ENCODE measurements around the gene MYO1D.

The MYO1D gene

DNA sequence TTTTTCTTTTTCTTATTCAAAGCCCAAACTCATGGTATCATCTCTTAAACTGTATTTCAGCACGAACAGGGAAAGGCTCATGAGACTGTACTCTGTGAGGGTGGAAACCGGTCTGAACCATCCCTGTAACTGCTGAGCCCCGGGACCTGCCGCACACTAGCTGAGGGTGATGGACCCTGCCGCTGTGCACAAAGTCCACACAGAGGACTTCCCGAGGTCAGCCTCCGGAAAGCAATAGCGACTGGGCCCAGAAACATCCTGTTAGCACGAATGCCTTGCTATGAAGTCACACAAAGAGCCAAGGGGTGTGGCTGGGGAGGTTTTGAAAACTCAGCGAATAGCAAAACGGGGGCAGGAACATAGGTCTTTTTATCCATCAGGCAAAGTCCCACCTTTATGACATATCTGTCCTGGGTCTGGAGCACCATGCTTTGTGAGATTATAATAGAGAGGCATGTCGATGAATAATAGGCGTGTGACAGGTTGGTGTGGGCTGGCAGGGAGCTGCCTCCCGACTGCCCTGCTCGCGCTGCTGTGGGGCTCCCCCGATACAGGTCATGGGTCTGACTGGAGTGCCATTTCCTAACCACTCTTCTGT lies 356.7 kb downstream of the MYO1D start:
- no peak for DNase-seq

DNA sequence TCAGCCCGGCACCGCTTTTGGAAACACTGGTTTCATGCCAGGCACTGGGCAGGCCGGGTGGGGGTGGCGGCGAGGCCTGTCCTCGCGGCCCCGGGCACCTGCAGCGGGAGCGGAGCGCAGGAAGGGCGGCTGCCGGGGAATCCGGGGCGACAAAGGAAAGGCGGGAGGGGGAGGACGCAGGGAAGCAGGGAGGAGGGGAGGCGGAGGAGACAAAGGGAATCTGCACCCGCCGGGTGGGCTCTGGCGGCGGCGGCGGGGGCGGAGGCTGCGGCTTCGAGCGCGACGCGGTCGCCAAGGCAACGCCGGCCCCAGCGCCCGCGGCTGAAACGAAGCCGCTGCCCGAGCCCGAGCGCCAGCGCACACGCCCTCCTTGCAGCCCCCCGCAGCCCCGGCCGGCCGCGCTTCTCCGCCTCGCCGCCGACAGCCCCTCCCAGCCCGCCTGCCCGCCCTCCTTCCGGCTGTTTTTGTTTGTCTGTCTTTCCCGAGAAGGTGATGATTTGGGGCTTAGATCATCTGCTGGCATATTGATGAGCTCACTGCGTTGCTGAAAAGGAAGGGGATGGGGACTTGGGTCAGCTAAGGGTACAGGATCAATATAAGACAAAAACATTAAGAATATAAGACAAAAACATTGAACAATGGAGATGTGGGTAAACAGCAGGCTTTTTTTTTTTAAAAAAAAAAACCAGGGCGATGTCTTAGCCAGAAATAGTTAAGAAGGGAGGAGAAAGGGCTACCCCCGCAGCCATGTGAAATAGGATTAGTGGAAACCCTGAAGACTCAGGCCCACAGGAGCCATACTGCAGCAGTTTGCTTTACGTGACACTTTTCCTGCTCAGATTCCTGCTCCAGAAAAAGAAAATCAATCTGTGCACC lies 357.5 kb downstream of the MYO1D start:
- DNase-seq = peak; percentile 56 to 86

DNA sequence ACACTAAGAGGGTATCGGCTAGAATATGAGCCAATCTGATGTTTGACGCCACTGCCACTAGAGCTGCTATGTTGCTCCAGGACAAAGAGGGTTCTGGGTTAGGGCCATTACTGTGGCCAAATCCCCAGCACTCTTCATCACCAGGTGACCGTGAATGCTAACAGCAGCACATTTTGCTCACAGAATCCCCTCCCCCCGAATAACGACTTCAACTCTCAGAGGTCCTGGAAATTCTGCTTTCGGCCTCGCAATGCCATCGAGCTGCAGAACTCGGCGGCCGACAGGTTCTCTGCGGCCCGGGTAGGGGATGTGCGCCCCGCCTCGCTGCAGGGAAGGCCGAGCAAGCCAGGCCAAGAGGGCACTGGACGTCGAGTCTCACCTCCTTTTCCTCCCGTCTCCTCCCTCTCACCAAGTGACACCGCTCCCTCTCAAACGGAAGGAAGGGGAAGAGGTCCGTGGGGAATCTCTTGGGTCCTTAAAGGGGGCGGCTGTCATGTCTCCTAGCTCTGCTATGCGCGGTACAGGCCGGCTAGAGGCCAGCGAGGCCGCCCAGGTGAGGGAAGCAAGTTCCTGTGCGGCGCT lies 358.2 kb downstream of the MYO1D start:
- DNase-seq = no peak

DNA sequence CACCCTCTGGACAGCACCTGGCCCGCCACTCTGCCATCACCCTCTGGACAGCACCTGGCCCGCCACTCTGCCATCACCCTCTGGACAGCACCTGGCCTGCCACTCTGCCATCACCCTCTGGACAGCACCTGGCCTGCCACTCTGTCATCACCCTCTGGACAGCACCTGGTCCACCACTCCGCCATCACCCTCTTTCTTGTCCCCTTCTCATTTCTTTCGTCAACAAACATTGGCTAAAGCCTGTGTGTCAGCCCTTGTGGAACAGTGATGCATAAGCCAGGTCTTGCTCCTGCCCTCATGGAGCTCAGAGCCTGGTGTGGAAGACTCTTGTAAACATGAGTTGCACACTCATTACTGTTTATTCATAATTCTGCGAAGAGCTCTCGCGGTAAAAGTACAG lies 358.9 kb downstream of the MYO1D start:
- no peak for DNase-seq

DNA sequence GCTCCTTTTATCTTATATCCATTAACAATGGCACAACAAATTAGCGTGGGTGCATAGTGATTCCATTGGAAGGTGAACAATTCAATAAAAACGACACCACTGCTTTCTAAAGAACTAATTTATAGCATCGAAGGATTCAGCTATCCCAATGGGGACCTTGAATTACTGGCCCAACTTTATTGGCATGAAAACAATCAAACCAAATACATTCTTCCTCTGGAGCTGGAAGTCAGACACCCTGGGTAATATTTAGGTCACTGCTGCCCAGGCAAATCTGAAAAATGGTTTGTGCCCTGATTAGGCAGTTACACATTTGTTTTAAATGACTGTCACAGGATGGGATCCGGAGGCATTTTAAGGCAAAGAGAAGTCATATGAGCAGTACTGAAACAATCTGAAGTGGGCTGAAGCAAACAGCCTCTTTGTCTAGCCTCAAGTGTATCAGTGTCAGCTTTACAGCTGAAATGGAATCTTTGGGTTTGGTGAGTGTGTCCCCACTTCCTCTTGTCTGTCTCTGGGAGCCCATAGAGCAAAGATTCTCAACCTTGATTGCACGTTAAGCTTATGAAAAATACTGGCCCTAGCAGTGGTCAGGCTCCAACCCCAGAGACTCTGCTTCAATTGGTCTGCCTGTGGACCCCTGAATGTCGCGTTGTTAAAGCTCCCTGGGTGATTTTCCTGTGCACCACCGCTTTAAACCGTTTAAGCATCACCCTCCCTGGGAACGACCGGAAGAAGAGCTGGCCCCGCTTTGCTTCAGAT lies 359.8 kb downstream of the MYO1D start:
- no peak for DNase-seq

DNA sequence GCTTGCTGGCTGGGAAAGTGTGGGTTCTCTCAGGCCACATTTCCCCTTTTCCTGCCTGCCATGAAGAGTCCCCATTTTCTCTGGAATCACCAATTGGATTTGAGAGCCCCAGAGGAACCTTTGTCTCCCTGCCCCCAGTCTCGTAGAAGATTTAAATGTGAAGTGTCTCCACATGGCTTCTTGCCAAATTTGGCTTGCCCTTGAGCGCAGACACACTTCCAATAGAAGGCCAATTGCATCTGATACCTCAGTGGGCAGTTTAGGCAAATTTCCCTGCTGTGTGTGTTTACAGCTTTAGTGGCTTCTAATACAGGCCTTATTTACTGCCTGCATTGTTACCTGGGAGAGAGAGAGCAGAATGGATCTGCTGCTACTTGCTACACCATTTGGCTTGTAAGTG lies 360.5 kb downstream of the MYO1D start:
- peak; percentile 66 to 81 for DNase-seq

DNA sequence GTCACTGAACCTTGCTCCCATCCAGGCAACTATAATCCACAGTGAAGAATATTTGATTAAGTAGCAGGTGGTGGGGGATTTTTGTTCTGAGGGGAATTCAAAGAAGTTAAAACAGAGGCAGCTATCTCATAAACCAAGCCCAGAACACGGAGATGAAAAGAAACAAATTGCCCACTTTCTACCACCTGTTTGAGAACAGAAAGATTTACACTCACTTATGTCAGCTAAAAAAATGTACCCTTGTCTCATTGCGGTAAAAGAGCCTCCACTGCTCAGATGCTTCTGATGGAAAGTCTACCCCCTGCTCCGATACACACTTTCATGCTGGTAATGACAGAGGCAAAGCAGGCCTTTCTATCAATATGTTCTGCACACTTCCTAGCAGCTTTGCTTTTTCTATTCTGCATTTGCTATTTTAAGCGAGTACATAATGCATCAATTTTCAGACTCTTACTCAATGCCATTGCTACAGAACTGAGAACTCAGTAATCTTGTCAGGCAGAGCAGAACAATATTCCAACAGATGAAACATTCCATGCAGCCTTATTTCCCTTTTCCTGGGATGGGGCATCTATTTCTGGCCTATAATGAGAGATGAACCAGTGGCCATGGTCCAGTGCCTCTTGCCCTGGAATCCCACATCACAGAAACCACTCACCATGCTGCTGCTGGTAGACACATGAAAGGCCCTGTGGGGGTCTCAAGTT lies 361.1 kb downstream of the MYO1D start:
- DNase-seq = no peak

DNA sequence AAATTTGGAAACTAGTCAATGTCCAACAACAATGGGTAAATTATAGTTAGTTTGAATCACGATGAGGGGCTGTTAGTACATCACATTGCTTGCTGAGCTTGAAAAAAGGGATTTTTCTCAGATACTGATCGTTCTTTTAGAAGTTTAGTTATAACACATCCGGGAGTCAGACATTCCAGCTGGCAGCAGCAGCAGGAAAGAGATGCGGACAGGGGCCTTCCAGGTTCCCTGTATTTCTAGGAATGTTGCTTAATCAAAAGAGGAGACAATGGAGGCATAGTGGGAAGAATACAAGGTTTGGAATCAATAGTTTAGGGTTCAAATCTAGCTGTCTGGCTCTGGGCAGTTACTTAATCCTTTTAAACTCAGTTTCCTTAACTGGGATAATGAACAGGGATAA lies 362.3 kb downstream of the MYO1D start:
- DNase-seq = no peak

DNA sequence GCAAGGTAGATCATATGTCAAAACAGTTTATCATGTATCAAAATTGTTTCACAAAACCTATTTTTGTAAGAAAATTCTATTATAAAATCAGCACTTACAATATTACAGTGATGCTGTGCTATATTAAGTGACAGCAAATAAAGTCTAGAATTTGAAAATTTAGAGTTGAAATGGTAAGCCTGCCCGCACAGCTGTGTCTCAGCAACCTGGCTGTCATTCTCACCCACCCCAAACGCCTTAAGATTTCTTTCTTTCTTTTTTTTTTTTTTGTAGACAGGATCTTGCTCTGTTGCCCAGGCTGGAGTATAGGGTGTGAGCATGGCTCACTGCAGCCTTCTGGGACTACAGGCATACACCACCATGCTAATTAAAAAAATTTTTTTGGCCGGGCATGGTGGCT lies 363.3 kb downstream of the MYO1D start:
- DNase-seq = no peak

DNA sequence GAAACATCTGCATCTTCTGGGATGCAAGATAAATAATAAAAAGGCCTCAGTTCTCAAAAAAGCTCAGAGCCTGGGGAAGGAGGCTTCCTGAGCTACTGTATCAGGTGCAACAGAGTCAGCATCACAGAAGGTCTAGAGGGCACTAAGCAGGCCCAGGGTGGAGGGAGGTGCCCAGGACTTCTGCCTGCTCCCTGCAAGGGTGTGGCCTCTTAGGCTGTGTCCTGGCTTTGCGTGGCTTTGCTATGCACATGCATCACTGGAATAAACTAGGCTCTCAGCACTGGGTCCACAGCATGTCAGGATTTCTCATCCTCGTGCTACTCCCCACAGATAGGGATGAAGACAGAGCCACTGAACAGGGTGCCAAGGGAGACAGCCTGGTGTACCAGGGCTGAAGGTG lies 364.6 kb downstream of the MYO1D start:
- DNase-seq = no peak

DNA sequence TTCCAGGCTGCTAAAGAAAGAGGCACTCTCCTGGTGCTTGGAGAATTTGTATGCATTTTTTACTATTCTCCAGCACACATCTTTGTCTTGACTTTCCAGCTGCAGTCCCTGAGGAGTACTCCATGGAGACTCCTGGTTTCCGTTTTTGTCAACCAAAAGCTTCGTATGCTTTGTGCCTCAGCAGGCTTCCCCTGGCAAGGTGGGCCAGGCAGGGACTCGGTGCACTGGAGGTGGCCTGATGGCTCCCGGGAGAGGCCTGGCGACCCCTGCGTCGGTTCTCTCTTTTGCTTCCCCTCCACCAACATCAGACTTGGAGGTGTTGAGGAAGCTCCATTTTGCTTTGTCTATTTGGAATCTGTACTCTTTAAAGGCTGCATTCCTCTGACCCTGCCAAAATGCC lies 366.5 kb downstream of the MYO1D start:
- DNase-seq = no peak

DNA sequence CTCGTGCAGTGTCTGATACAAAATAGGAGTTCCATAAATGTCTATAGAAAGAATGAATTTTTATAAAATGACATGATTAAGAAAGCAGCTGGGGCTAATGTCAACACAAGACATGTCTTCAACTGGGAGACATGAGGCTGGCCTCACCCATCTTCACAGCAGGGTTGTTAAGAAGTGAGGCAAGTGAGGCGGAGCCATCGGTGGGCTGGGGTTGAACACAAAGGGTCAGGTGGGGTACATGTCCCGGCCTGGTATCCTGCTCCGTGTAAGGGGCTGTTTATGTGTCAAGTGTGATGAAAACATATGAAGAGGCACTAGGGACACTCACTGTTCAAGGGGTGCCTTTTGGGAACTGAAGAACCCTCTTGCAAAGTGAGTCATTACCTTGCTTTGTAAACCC lies 368.0 kb downstream of the MYO1D start:
- no peak for DNase-seq

DNA sequence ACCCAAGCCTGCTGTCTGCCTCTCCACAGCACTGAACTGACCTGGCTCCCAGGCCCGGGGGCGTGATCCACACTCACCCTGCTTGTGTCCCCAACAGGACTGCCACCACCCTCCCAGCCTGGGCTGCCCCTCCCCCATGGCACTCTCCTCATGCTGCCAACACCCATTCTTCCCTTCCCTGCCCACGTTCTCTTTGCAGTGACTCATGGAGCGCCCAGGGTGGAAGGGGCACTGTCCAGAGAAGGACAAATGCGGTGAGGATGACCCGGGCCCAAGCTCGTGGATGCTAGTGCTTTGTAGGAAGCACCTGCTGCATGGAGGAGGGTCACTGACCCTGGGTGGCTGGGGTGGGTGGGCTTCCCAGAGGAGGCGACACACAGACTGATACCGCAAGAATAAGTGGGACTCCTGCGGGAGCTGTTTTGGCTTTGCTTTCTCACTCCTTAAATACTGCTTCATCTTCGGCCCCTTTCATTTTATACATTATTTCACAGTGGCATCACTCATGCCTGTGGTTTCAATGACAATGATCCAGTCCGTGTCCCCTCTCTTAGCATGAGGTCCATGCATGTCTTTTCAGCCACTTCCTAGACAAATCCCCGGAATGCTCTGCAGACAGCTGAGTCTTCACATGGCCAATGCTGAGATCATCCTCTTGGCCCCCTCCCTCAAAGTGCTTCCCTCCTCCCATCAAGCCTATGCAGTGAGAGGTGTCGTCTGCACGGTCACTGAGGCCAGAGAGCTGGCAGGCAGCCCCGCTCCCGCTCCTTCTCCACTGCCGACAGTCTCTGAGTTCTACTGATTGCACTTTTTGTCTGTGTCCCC lies 372.5 kb downstream of the MYO1D start:
- no peak for DNase-seq

DNA sequence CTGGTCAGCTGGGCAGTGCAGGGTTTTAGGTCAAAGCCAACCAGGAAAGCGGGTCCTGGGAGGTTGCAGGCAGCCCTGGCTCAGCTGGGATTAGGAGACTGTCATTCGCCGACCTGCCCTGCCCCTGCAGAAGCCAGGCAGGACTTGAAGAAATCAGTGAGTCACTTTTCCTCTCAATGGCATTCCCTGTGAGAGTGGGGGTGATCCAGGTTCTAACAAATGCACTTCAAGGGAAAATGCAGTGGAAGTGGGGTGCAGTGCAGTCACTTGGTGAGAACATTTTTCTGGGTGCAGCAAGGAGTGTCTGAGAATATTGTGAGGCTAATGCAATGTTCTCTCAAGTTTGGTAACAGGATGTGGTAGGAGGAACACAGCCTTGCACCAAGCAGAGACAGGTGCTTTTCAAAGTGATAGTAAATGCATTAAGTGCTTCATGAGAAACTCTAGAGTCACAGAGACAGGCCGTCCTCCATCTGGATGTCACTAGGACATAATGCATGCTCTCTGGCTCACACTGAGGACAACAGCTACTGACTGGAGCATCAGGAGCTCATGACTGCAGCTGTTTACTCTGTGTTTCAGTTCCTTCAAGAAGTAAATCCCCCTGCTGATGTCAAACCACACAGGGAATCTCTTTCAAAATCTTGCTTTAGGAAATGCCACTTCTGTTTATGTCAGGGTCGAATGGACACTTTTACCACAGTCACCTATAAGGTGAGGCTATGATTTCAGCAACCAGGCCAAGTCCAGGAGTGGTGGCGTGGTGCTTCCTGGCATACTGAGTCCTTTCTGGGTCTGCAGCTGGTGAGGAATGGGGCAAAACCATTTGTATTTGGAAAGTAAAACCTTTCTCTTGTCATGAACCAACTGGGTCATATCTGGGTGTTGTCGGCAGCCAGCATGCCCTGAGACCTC lies 373.4 kb downstream of the MYO1D start:
- no peak for DNase-seq

DNA sequence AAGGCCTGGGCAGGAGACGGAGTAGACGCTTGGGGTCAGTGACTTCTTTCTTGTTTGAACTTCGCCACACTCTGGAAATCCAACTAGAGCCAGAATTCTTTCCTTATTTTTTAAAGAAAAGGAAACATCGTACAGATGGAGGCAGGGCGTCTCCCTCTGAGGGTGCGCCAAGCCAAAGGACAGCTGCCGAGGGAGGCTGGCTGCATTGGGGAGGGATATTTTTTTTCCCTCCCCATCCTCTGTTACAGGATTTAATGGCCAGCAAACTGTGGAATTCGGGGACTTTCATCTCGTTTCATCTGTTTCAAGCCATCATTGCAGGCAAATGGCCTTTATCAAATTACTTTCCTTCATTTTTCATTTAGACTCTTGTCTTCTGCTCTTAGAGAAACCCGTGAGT lies 374.2 kb downstream of the MYO1D start:
- DNase-seq = no peak

DNA sequence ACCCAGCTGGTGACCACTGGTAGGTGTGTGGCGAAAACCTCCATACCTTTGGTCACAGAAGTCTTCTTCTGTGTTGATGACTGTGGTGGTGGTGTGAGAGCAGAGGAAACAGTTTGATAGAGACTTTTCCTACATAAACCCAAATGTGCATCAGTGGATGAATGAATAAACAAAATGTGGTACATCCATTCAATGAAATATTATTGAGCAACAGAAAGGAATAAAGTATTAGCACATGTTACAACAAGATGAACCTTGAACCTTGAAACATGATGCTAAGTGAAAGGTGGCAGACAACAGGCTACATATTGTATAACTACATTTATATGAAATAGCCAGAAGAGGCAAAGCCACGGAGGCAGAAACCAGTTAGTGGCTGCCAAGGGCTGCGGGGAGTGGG lies 374.9 kb downstream of the MYO1D start:
- no peak for DNase-seq

DNA sequence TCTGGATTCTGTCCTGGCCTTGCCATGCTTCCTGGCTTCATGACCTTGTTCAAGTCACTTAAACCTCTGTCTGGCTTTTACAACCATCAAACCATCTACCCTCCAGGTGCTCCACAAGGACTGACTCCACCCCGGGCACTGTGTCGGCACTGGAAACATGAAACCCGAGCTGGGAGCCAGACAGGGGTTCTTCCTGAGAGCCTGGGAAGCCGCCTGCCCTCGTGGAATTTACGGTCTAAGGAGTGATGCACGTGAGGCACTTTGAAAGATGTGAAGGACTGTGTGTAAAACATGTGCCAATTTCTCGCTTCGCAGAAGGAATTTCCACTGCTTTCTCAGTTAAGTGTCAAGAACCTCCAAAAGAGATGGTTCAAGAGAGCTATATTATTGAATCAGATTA lies 378.5 kb downstream of the MYO1D start:
- DNase-seq = peak; percentile 48 to 73

DNA sequence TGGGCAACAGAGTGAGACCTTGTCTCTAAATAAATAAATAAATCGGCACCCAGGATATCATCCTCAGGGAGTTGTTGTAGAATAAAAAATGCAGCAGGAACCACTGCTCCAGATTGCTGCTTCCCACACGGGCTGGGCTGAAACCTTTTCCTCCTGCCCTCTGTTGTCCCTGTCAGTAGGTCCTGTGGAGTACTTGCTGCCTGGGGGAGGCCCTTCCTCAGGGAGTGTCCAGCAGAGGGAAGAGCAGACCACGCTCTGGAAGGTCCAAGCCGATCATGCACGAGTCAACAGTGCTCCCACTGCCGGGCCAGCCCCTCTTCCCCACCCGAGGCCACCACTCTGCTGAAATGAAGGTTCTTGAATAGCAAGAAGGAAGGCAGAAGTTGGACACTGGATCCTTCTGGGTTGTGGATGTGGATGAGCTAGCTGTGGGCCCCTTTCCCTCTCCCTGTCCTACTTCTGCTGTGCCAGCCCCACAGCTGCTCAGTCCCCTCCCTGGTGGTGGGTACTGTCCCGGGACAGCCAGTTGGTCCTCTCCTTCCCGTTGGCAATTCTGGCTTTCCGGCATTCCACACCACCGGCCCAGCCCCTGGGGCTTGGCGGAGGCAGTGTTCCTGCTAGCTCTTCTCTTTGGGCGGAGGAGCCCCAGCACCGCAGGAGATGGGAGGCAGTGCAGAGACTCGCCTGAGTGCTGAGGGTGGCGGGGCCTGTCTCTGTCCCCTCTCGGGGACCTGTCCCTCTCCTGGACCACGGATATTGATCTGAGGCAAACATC lies 379.3 kb downstream of the MYO1D start:
- DNase-seq = no peak

DNA sequence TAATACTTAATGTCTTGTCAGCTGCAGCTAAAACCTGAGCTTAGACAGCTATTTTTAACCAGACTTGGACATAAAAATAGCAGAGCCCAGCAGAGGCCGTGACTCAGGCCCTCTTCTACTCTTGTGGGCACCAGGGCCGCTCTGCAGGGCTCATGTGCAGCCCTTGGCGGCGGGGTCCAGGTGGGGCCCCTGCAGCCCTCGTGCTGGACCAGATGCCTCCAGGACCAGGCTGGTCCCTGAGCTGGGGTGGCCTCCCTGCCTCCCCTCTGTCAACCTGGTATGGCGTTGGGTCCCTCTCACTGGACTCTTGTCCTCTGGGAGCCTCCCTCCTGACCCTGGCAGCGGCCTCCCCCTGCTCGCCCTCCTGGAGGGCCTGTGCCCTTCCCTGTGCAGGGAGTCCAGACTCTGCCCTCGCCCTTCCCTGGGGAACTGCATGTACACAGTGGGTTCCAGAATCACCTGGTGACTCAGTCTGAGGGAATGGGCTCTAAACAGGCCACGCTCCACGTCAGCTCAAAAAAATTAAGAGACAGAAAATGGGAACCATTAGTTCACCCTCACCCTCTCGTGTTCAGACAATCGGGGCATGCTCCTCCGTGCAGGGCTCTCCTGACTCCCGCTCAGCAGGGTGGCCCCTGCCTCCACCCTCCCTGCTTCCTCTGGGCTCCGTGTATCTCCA lies 380.4 kb downstream of the MYO1D start:
- no peak for DNase-seq

Measured in NCI-H526 (cell line).